Stimulated activated CD8-positive, alpha-beta memory T cell treated with anti-CD3 and anti-CD28 coated beads, Interleukin-4, amount 100 ng/mL, for 24 hours (primary cell): ENCODE results near the gene MRGPRG.

ENCODE experiments used
- DNase-seq: peaks from one replicate; pipeline ENCODE4 v3.0.0-alpha.2; 2020; ENCODE audit warnings: low read depth

MRGPRG gene

GRCh38 chr11:3207526-3208189 lies 11.0 kb downstream of the MRGPRG start:
- DNase-seq = no peak

- no peak for DNase-seq
Observed at GRCh38 chr11:3206922-3207204, 11.8 kb downstream of the MRGPRG start.

GRCh38 chr11:3206156-3206921 lies 12.3 kb downstream of the MRGPRG start:
- no peak for DNase-seq

GRCh38 chr11:3205261-3206155 lies 13.1 kb downstream of the MRGPRG start:
- DNase-seq = no peak

GRCh38 chr11:3204141-3205015 lies 14.2 kb downstream of the MRGPRG start:
- no peak for DNase-seq

GRCh38 chr11:3203221-3204043 lies 15.2 kb downstream of the MRGPRG start:
- DNase-seq = no peak

GRCh38 chr11:3202759-3203158 lies 15.9 kb downstream of the MRGPRG start:
- DNase-seq = peak; percentile 9

GRCh38 chr11:3202305-3202704 lies 16.3 kb downstream of the MRGPRG start:
- DNase-seq = no peak

GRCh38 chr11:3201677-3202181 lies 16.9 kb downstream of the MRGPRG start:
- DNase-seq = no peak

GRCh38 chr11:3201112-3201581 lies 17.5 kb downstream of the MRGPRG start:
- DNase-seq = no peak

GRCh38 chr11:3200388-3201111 lies 18.1 kb downstream of the MRGPRG start:
- no peak for DNase-seq

- no peak for DNase-seq
Observed at GRCh38 chr11:3199537-3200295, 18.9 kb downstream of the MRGPRG start.

GRCh38 chr11:3198815-3199214 lies 19.8 kb downstream of the MRGPRG start:
- DNase-seq = no peak

- no peak for DNase-seq
Observed at GRCh38 chr11:3197878-3198528, 20.6 kb downstream of the MRGPRG start.

GRCh38 chr11:3197044-3197695 lies 21.4 kb downstream of the MRGPRG start:
- no peak for DNase-seq

- no peak for DNase-seq
Observed at GRCh38 chr11:3196161-3197043, 22.2 kb downstream of the MRGPRG start.
